VCaP (cell line): ENCODE results near the gene NRP1.

Experiments used
- H3K27ac ChIP-seq: fragments of 450-650 bp; 2 replicates; pipeline ENCODE4 v1.5.1; 2017
- TF ChIP-seq, protein P1 (sequence below): fragments of 450-650 bp; conservative IDR thresholded peaks from 2 replicates; pipeline ENCODE4 v1.5.1; 2017; ENCODE audit warnings: mild to moderate bottlenecking, moderate library complexity

NRP1 gene

DNA sequence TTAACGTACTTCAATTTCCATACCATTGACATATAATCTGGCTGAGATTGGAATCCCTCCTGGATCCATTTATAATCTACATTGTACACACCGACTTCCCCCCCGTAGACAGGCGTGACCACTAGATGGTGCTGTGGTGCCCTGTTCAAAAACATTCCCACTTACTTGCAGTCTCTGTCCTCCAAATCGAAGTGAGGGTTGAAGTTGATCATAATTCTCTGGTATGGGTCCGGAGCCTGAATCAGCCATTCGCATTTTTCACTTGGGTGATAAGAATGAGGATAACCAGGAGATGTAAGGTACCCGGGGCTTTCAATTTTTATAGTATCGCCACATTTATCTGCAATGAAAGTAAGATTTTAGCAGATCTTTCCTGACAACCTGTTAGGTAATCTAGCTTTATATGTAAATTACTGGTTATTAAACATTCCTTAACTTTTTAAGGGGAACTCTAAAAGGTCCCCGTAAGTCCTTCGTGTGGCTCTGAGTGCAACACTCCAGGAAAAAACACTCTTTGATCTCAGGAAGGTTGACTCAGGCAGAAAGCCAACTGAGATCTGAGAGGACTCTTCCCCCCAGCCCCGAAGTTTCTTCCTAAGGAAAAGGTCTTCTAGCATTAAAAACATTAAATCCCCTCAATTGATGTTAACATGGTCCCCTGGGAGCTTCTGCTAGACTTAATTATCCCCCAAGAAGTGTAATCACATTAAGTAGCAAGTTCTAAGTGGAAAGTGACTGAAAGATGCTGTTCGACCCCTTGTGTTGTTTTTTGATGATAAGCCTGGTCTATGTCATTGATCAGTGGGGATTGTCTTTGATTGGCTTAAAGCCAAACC is 3.7 kb downstream of the NRP1 start:
- TF ChIP-seq, protein P1, sequence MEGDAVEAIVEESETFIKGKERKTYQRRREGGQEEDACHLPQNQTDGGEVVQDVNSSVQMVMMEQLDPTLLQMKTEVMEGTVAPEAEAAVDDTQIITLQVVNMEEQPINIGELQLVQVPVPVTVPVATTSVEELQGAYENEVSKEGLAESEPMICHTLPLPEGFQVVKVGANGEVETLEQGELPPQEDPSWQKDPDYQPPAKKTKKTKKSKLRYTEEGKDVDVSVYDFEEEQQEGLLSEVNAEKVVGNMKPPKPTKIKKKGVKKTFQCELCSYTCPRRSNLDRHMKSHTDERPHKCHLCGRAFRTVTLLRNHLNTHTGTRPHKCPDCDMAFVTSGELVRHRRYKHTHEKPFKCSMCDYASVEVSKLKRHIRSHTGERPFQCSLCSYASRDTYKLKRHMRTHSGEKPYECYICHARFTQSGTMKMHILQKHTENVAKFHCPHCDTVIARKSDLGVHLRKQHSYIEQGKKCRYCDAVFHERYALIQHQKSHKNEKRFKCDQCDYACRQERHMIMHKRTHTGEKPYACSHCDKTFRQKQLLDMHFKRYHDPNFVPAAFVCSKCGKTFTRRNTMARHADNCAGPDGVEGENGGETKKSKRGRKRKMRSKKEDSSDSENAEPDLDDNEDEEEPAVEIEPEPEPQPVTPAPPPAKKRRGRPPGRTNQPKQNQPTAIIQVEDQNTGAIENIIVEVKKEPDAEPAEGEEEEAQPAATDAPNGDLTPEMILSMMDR: peak; percentile 89

DNA sequence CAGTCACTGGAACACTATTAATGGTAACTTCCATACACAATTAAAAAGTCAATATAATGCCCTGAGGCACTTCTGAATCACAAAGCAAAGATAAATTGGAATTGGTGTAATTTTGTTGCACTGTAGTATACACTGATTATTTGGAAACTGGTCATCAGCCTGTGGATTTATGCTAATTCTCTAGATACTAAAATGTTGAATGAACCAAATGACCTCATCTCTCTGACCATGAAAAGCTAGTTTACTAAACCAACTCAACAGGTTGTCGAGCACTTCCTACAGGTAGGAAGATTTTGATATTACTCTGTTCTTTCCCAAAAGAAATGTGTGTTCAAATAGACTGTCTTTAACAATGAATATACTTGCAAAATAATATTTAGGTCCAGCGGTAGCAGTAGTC is 5.3 kb downstream of the NRP1 start:
- peak overlapping the region; percentile 96 for H3K27ac ChIP-seq
- TF ChIP-seq, protein P1: no peak

More for the DNA sequence above, 3.7 kb downstream of the NRP1 start:
- H3K27ac ChIP-seq: peak overlapping the region; percentile 96

DNA sequence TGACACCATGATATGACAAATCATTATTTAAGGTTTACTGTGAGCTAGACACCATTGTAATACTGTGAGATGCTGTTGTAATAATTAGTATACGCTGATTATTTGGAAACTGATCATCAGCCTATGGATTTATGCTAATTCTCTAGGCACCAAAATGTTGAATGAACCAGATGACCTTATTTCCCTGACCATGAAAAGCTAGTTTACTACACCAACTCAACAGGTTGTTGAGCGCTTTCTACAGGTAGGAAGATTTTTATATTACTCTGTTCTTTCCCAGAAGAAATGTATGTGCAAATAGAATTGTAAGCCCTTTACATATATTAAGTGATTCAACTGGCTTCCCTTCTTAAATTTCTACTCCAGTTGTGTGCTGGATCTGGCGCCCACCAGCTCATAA is 6.2 kb downstream of the NRP1 start:
- peak overlapping the region; percentile 96 for H3K27ac ChIP-seq
- TF ChIP-seq, protein P1: no peak

DNA sequence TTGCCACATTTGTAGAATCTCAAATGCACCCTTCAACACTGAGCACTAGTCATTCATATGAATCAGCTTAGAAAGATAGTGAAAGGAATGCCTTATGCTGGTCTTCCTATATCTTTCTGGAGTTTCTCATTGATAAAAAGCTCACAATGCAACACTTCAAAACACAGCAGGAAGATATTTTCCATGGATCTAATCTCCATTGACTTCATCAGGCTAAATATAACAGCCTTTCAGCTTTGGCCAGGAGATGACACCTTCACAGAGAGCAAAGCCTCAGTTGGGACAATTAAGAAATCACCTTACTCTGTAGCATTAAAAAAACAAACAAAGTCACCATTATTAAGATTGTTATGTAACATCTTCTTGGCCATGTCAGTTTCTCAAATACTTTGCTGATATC is 6.7 kb downstream of the NRP1 start:
- peak overlapping the region; percentile 96 for H3K27ac ChIP-seq
- TF ChIP-seq, protein P1: peak; percentile 66

DNA sequence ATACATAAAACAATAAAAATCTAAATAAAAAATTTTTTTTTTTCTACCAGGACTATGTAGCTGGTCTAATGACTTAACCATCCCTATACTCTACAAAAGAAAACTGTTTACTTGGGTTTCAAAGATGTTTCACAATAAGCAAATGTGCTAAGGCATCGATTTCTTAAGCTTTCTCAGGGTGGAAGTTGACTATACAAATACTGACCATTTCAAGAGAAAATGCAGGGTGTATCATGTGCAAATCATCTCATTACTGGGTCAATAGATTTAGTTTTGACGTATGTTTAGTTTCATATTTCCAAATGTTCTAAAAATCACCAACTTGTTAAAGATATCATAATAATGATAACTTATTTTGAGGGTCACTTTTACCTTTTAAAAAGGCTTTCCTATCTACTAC is 7.5 kb downstream of the NRP1 start:
- TF ChIP-seq, protein P1: no peak
- no peak overlapping the region for H3K27ac ChIP-seq

DNA sequence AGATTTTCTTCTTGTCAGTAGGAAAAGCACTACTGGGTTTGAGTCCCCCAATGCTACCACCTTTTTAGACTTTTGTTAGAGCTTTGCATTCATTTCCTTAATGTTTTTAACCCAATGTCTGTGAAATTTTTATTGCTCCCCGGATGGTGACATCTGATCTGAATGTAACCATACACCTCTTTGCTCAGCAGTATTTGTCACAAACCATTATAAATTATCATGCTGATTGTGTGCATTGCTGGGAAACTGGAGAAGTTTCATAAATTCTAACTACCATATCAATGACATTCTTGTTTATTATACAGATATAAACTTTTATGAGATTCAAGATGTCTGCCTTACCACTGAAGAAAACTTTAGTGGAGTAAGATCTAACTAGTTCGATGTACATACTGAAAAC is 8.5 kb downstream of the NRP1 start:
- H3K27ac ChIP-seq: peak overlapping the region; percentile 22; the same call in 1 of the 2 replicates
- TF ChIP-seq, protein P1: no peak

DNA sequence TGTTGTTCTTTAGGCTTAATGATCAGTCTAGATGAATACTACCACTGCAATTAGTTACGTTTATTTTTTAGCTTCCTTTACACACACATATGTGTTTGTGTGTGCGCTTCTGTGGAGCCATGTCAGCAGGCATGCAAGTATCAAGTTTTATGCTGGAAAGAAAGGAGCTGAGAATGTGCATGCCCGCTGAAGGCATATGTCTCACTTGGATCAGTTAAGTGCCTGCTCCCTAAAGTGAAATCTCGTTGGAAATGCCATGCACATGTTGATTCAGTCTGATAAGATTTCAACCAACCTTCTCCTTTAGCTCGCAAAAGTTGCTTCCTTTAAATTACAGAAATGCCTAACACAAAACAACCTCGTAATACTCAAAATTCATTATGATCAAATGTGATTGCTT is 10.7 kb downstream of the NRP1 start:
- peak overlapping the region; percentile 25; the same call in 1 of the 2 replicates for H3K27ac ChIP-seq
- TF ChIP-seq, protein P1: no peak
